GM23338 (cell line): Measurements from ENCODE around the gene ZNF831. TPM values are rescaled to one million over a fixed set of nuclear protein-coding genes. Genes with fewer than 3 reads are reported as not detected.

ENCODE experiments used
- ATAC-seq: fragments of 200-7000 bp; cut with Tn5 transposase; 3 replicates; pipeline ENCODE4 v1.9.1; 2020
- DNase-seq: peaks from one replicate; pipeline ENCODE4 v3.0.0-alpha.2; 2015; ENCODE audit warnings: low spot score
- H2AFZ ChIP-seq: fragments of 200-600 bp; sonication (generic); 2 replicates; pipeline ENCODE4 v1.8.0; 2016; ENCODE audit warnings: antibody characterized with exemption, mild to moderate bottlenecking, moderate library complexity
- H3F3A ChIP-seq: fragments of 200-600 bp; sonication (generic); replicated peaks from 2 replicates; pipeline ENCODE4 v1.8.0; 2017; ENCODE audit warnings: antibody characterized with exemption, mixed run types, low read depth
- H3K27ac ChIP-seq: fragments of 200-600 bp; sonication (generic); 2 replicates; pipeline ENCODE4 v1.6.1; 2016; ENCODE audit warnings: low read depth
- H3K27me3 ChIP-seq: fragments of 200-600 bp; sonication (generic); 2 replicates; pipeline ENCODE4 v1.8.0; 2016; ENCODE audit warnings: mild to moderate bottlenecking, mixed run types, moderate library complexity; ENCODE audit not compliant: insufficient read depth
- H3K36me3 ChIP-seq: fragments of 200-600 bp; sonication (generic); 2 replicates; pipeline ENCODE4 v1.8.0; 2016; ENCODE audit warnings: mild to moderate bottlenecking; ENCODE audit not compliant: insufficient read depth
- H3K4me1 ChIP-seq: fragments of 200-600 bp; sonication (generic); 2 replicates; pipeline ENCODE4 v1.8.0; 2016; ENCODE audit warnings: mild to moderate bottlenecking, moderate library complexity; ENCODE audit not compliant: insufficient read depth
- H3K4me2 ChIP-seq: fragments of 200-600 bp; sonication (generic); 2 replicates; pipeline ENCODE4 v1.7.1; 2017; ENCODE audit warnings: mixed run types
- H3K4me3 ChIP-seq: fragments of 200-600 bp; sonication (generic); 2 replicates; pipeline ENCODE4 v1.6.1; 2016; ENCODE audit warnings: mixed run types
- H3K79me2 ChIP-seq: fragments of 200-600 bp; sonication (generic); replicated peaks from 2 replicates; pipeline ENCODE4 v1.8.0; 2017; ENCODE audit warnings: mild to moderate bottlenecking; ENCODE audit not compliant: insufficient read depth
- H3K9me2 ChIP-seq: fragments of 200-600 bp; sonication (generic); 2 replicates; pipeline ENCODE4 v1.8.0; 2017; ENCODE audit not compliant: insufficient read depth
- H4K20me1 ChIP-seq: fragments of 200-600 bp; sonication (generic); replicated peaks from 2 replicates; pipeline ENCODE4 v1.8.0; 2017; ENCODE audit warnings: mild to moderate bottlenecking; ENCODE audit not compliant: insufficient read depth
- H3K27ac Mint-ChIP-seq: 2 replicates; pipeline ENCODE4 v1.8.0; 2020; ENCODE audit warnings: inconsistent platforms, mild to moderate bottlenecking, moderate library complexity, mixed read lengths
- H3K27me3 Mint-ChIP-seq: 3 replicates; pipeline ENCODE4 v1.8.0; 2022; ENCODE audit warnings: low read depth, mild to moderate bottlenecking, moderate library complexity, mixed read lengths, inconsistent platforms; ENCODE audit not compliant: insufficient read depth, poor library complexity
- H3K36me3 Mint-ChIP-seq: 3 replicates; pipeline ENCODE4 v1.8.0; 2021; ENCODE audit warnings: low read depth, mild to moderate bottlenecking, inconsistent platforms, moderate library complexity, mixed read lengths
- H3K4me1 Mint-ChIP-seq: 3 replicates; pipeline ENCODE4 v1.8.0; 2020; ENCODE audit warnings: mild to moderate bottlenecking, inconsistent platforms, mixed read lengths
- H3K4me3 Mint-ChIP-seq: 3 replicates; pipeline ENCODE4 v1.8.0; 2021; ENCODE audit warnings: moderate library complexity, mild to moderate bottlenecking, inconsistent platforms, mixed read lengths
- H3K9me3 Mint-ChIP-seq: 3 replicates; pipeline ENCODE4 v1.8.0; 2020; ENCODE audit warnings: moderate library complexity, mild to moderate bottlenecking, inconsistent platforms, mixed read lengths
- CREB1 ChIP-seq: fragments of 250-450 bp; sonication (Bioruptor Pico); IDR thresholded peaks from 2 replicates; pipeline ENCODE4 v1.5.0; 2020; ENCODE audit warnings: low read depth, mild to moderate bottlenecking, moderate library complexity
- CTCF ChIP-seq, 2 experiments: fragments of 200-600 bp in 1 of 2; sonication (generic) in 1 of 2; conservative IDR thresholded peaks; 2 replicates each; pipeline versions ENCODE4 v1.5.1 to v1.6.1; 2016 to 2017; ENCODE audit warnings: antibody characterized with exemption in 2 of 2, low read depth in 2 of 2, mild to moderate bottlenecking in 2 of 2, moderate library complexity in 1 of 2
- ETS1 ChIP-seq: IDR thresholded peaks from 2 replicates; pipeline ENCODE4 v1.6.1; 2016; ENCODE audit warnings: antibody characterized with exemption
- EZH2 ChIP-seq: fragments of 200-600 bp; sonication (generic); IDR thresholded peaks from one replicate; pipeline ENCODE4 v1.8.0; 2017; ENCODE audit warnings: antibody characterized with exemption, mild to moderate bottlenecking, low read depth; ENCODE audit not compliant: unreplicated experiment
- EZH2phosphoT487 ChIP-seq: fragments of 200-600 bp; sonication (generic); IDR thresholded peaks from one replicate; pipeline ENCODE4 v1.8.1; 2018; ENCODE audit warnings: antibody characterized with exemption; ENCODE audit not compliant: unreplicated experiment
- JUNB ChIP-seq: IDR thresholded peaks from one replicate; pipeline ENCODE4 v1.6.1; 2016; ENCODE audit warnings: antibody characterized with exemption; ENCODE audit not compliant: unreplicated experiment
- NANOG ChIP-seq: IDR thresholded peaks from 2 replicates; pipeline ENCODE4 v1.6.1; 2016; ENCODE audit warnings: antibody characterized with exemption, borderline replicate concordance
- POLR2AphosphoS5 ChIP-seq: IDR thresholded peaks from 2 replicates; pipeline ENCODE4 v1.6.1; 2016; ENCODE audit warnings: antibody characterized with exemption, low read depth
- REST ChIP-seq: IDR thresholded peaks from one replicate; pipeline ENCODE4 v1.6.1; 2018; ENCODE audit warnings: antibody characterized with exemption; ENCODE audit not compliant: unreplicated experiment
- STAT1 ChIP-seq: IDR thresholded peaks from one replicate; pipeline ENCODE4 v1.6.1; 2016; ENCODE audit warnings: antibody characterized with exemption; ENCODE audit not compliant: unreplicated experiment
- ZNF114 ChIP-seq: fragments of 250-450 bp; sonication (Bioruptor Pico); IDR thresholded peaks from 2 replicates; pipeline ENCODE4 v1.5.0; 2020; ENCODE audit warnings: mild to moderate bottlenecking, moderate library complexity
- ZNF331 ChIP-seq: fragments of 250-450 bp; sonication (Bioruptor Pico); IDR thresholded peaks from 2 replicates; pipeline ENCODE4 v1.5.0; 2020; ENCODE audit warnings: low read depth, mild to moderate bottlenecking, moderate library complexity
- ZNF462 ChIP-seq: fragments of 250-450 bp; sonication (Bioruptor Pico); IDR thresholded peaks from 2 replicates; pipeline ENCODE4 v1.5.0; 2020; ENCODE audit warnings: mild to moderate bottlenecking, moderate library complexity
- polyA plus RNA-seq: library from polyadenylated mRNA; unstranded; fragments of >200 nt; fragmentation: Nextera tagmentation; extraction: Ambion mirVana; gene quantifications from 2 replicates; pipeline ENCODE4 v1.2.1, GENCODE V29; 2016
- total RNA-seq: library from RNA; depleted of rRNA; stranded (reverse); fragments of >200 nt; shearing (Covaris generic); gene quantifications from 2 replicates; pipeline ENCODE4 v1.2.3, GENCODE V29; 2014

ZNF831 gene
- total and polyA plus RNA-seq, 2 experiments from 2014 or later = not detected

GRCh38 chr20:59191756-59192532 lies 28.3 kb downstream of the ZNF831 start:
- Mint-ChIP-seq H3K36me3 (no peaks in the 10 kb centered on the region), H3K4me3 (no peak overlapping the region), H3K9me3 (no peaks in the 10 kb centered on the region), H3K4me1 (no peaks in the 10 kb centered on the region), H3K27me3 (peaks cover 10% of the 10 kb centered on the region), H3K27ac (no peak overlapping the region)
- Histone ChIP-seq H3F3A (no peaks in the 10 kb centered on the region), H2AFZ (no peak overlapping the region; the same call in 1 of the 2 replicates), H4K20me1 (no peaks in the 10 kb centered on the region), H3K27ac (no peak overlapping the region), H3K4me3 (no peak overlapping the region), H3K4me1 (no peaks in the 10 kb centered on the region), H3K36me3 (no peaks in the 10 kb centered on the region), H3K9me2 (no peaks in the 10 kb centered on the region), H3K4me2 (no peak overlapping the region), H3K27me3 (no peaks in the 10 kb centered on the region), H3K79me2 (no peaks in the 10 kb centered on the region)
- no peak for TF ChIP-seq JUNB
- no peak for TF ChIP-seq ZNF114 (CRISPR knock-in tag)
- no peak for TF ChIP-seq ZNF331 (CRISPR knock-in tag)
- no peak for TF ChIP-seq REST
- no peak for TF ChIP-seq EZH2phosphoT487
- TF ChIP-seq NANOG = no peak
- TF ChIP-seq STAT1 = no peak
- no peak for TF ChIP-seq CREB1 (CRISPR knock-in tag)
- TF ChIP-seq CTCF (conservative IDR thresholded peaks at IDR 0.05; ENCODE audit: low read depth in 2 of 2) = no peak
- no peak for TF ChIP-seq ETS1
- TF ChIP-seq EZH2 = no peak
- no peak for TF ChIP-seq ZNF462 (CRISPR knock-in tag)
- no peak for TF ChIP-seq POLR2AphosphoS5
- ATAC-seq = peak; percentile 60
- DNase-seq = no peak
